Frontal cortex (tissue), 4 donors: Measurements from ENCODE around the gene MS4A8. TPM values are rescaled to one million over a fixed set of nuclear protein-coding genes. Genes with fewer than 3 reads are reported as not detected.
"Not testable (repeated sequence)": the region's sequence is repeated elsewhere in the genome, so short reads cannot be mapped to it uniquely, and the experiment has no call there.

Source experiments
- DNase-seq, 2 donors: peaks; one replicate each; pipeline ENCODE4 v3.0.0; 2012; ENCODE audit warnings: low spot score in 2 of 2
- FAIRE-seq: peaks from 2 replicates; lab custom pipeline; 2012; peaks lifted over from hg19 to GRCh38; lab: Jason Lieb, UNC
- total RNA-seq: library from RNA; depleted of rRNA; stranded (reverse); fragments of >200 nt; gene quantifications from one replicate; pipeline ENCODE4 v1.2.3, GENCODE V29; 2014
- donor health status: control.
- donor health status: control.
- donor health status: control.

MS4A8 gene
- total RNA-seq, 1 donor from 2014 or later: 0.41 TPM

DNA sequence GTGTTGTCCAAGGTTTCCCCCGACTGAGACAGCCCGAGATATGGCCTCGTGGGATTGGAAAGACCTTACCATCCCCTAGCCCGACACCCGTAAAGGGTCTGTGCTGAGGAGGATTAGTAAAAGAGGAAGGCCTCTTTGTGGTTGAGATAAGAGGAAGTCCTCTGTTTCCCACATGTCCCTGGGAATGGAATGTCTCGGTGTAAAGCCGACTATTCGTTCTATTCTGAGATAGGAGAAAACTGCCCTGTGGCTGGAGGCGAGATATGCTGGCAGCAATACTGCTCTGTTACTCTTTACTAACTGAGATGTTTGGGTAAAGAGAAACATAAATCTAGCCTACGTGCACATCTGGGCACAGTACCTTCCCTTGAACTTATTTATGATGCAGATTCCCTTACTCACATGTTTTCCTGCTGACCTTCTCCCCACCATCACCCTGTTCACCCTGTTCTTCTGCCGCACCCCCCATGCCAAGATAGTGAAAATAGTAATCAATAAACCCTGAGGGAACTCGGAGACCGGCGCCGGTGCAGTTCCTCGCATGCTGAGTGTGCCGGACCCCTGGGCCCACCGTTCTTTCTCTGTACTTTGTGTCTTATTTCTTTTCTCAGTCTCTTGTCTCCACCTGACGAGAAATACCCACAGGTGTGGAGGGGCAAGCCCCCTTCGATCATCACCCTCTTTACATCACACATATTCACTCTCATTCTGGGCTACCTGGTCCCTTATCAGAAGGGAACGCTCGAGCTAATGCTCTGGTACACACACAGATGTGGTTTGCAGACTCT, 60.2 kb downstream of the MS4A8 start:
- DNase-seq, FAIRE-seq: not testable (repeated sequence)

DNA sequence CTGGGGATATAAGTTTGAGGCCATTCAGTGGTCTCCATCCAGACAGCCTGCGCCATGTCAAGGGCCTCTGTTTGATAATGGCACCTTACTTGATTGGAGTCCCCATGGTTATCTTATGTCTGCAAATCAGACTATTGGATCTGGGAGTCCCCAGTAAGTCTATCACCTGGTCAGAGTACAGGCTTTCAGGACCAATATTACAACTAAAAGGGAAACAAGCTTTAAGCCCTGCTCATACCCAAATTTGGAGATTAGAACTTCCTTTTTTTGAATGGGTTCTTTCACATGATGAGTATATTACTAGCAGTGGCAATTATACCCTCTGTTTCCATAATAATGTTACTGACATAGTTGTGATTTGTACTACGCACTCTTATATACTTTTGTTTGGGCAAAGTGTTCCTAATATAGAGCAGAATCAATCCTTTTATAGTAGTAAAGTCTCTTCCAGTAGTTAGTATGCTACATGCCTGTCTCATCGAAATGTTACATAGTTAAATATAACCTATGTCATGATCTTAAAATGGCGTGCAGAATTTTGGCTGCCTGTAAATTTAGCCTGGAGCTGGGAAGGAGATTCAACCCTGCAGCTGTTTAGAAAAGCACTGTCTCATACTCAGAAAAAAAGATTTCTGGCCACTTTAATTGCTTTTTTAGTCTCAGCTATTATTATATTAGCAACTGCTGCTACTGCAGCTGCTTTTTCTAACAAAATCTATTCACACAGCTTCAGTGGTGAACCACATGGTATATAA, 62.2 kb downstream of the MS4A8 start:
- no peak for FAIRE-seq
- no peak for DNase-seq

DNA sequence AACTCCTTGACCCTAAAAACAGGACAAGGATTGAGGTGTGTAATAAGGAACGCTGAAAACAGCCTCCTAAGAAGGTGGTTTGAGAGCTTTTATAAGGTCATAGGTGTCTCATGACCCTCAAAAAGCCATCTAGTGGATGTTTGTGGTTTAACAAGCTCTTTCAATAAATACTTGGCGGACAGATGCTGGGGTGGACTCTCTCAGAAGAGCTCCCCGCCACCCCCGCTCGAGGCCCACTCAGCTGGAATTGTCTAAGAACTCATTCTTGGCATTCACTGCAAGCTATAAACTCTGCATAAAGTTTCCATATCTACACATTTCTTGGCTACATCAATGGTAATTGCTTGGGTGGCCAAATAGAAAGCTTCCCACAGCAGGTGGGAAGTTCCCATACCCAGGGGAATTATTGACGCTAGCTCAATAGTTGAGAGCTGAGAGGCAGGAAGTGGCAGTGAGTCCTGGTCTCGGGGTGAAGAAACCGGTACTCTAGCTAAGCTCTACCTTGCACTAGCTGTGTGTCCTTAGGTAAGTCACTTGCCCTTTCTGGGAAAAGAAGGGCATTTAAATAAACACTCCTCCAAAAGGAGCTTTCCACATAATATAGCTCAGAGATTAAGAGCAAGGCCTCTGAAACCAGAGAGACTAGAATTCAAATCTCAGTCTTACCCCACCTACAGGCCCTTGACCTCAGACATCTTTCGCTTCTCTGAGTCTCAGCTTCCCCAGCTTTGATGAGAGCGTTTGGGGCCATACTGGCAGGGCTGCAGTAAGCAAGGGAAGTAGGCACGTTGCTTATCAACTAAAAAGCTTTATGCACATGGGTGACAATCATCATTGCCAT, 63.7 kb downstream of the MS4A8 start:
- DNase-seq (no peak), FAIRE-seq (no peak)

DNA sequence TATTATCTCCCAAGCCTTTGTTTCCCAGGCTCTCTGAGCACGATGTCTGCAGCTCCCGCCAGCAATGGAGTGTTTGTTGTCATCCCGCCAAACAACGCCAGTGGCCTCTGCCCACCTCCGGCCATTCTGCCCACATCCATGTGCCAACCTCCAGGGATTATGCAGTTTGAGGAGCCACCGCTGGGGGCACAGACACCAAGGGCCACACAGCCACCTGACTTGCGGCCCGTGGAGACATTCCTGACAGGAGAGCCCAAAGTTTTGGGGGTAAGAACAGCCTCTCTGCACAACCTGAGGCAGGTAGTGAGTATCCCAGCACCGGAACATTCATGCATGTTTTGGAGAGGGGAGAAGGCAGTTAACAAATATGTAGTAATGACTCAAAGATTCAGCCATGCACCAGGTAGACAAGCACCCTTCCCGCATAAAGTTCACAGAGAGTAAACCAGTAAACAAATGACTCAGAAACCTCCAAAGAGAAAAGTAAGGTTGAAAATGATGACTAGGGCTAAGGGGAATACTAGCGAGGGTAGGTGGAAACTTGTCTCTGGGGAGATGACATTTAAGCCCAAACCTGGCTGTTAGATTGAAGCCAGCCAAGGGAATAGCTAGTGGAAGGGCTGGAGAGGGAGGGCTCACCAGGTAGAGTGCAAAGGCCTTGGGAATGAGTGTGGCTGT, 64.4 kb downstream of the MS4A8 start:
- DNase-seq (no peak), FAIRE-seq (no peak)

DNA sequence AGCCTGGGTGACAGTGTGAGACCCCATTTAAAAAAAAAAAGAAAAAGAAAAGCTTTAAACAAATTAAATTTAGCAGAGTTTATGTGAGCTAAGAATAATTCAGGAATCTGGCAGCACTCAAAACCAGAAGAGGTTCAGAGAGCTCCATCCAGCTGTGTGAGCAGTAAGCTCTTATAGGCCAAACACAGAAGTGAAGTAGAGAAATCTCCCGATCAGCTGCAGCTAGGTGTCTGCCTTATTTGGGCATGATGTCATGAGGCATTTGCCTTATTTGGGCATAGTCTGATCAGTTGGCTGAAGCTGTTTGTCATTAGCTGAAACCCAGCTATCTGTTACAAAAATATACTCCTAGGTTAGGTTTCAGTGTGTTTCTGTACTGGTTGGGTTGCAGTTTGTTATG, 65.5 kb downstream of the MS4A8 start:
- no peak for DNase-seq

DNA sequence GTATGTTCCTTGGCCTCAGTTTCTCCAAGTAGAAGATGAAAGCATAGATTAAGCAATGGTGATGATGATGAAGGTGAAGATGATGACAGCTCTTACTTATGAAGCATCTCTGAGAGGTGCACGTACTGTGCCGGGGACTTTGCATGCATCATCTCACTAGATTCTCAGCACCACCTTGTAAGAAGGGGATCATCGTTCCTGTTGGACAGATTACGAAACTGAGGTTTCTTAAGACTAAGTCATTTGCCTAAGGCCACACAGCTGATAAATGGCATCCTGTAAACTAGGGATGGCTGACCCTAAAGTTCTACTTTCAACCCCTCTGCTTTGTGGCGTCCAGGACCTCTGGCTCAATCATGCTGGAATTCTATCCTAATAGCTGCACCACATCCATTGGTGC, 65.9 kb downstream of the MS4A8 start:
- DNase-seq: no peak
- no peak for FAIRE-seq

More for the DNA sequence above, 65.5 kb downstream of the MS4A8 start:
- FAIRE-seq: no peak

Other genes with a start within 250 kb of the MS4A8 start
- under 0.01 TPM for gene MS4A1, start 243.8 kb upstream of the MS4A8 start, total RNA-seq
- gene MS4A12, start 206.8 kb upstream of the MS4A8 start, total RNA-seq: not detected
- not detected for gene MS4A13, start 184.2 kb upstream of the MS4A8 start, total RNA-seq
- gene MS4A18, start 25.1 kb downstream of the MS4A8 start, total RNA-seq: not detected
- not detected for gene MS4A15, start 57.3 kb downstream of the MS4A8 start, total RNA-seq
- gene MS4A10, start 85.7 kb downstream of the MS4A8 start, total RNA-seq: not detected
- 2.9 TPM for gene CCDC86, start 142.5 kb downstream of the MS4A8 start, total RNA-seq
- gene PTGDR2, start 156.3 kb downstream of the MS4A8 start, total RNA-seq: 1.6 TPM
- not detected for gene ZP1, start 167.9 kb downstream of the MS4A8 start, total RNA-seq
- 37.5 TPM for gene PRPF19, start 207.0 kb downstream of the MS4A8 start, total RNA-seq
- 9.4 TPM for gene TMEM109, start 214.5 kb downstream of the MS4A8 start, total RNA-seq
- gene TMEM132A, start 224.8 kb downstream of the MS4A8 start, total RNA-seq: 131 TPM